Measurements from ENCODE around the gene PGS1.
"Not testable (repeated sequence)": the region's sequence is repeated elsewhere in the genome, so short reads cannot be mapped to it uniquely, and the experiment has no call there.

PGS1 gene, protein sequence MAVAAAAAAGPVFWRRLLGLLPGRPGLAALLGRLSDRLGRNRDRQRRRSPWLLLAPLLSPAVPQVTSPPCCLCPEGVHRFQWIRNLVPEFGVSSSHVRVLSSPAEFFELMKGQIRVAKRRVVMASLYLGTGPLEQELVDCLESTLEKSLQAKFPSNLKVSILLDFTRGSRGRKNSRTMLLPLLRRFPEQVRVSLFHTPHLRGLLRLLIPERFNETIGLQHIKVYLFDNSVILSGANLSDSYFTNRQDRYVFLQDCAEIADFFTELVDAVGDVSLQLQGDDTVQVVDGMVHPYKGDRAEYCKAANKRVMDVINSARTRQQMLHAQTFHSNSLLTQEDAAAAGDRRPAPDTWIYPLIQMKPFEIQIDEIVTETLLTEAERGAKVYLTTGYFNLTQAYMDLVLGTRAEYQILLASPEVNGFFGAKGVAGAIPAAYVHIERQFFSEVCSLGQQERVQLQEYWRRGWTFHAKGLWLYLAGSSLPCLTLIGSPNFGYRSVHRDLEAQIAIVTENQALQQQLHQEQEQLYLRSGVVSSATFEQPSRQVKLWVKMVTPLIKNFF

DNA sequence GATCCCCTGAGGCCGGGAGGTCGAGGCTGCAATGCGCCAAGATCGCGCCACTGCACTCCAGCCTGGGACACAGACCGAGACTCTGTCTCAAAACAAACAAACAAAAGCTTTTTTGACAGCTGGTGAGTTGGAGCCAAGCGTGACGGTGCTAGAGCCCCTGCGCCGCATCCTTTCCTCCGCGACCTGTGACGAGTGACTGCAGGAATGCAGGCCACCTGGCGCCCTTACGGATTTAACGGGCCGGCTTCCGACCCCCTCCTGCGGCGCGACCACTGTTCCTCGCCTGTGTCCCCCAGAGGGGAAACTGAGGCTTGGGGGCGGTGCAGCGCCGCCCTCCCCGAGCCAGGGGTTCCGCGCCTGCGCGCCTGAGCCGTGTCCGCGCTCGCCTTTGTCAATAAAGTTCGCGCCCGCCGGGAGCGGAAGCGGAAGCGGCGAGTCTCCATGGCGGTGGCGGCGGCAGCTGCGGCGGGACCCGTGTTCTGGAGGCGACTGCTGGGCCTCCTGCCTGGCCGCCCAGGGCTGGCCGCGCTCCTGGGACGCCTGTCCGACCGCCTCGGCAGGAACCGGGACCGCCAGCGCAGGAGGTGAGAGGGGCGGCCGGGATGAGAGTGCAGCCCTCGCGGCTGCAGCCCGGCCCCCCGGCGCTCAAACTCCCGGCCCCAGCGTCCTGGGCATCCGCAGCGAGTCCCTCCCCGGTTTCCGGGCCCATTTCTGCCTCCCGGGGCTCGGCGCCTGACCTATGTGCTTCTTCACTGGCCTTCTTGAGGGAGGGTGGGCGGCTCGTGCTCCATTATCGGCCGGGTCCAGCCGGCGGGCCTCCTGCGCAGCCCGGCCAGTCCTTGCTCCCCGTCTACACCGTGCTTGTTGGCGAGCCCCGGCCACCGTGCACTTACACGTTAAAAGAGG is at the start of gene PGS1:
Gene PGS1, plus strand, starts transcription at position 425 of the 906 bp plus-strand sequence. Its CDS starts 17 bp downstream, at position 442.
- DNase-seq (ENCODE audit: low read depth in 2 of 2): peak; percentile 75 to 77

GRCh38 chr17:78329263-78330059 is 49.0 kb upstream of the PGS1 start:
- DNase-seq (ENCODE audit: low read depth in 2 of 2): no peak

DNA sequence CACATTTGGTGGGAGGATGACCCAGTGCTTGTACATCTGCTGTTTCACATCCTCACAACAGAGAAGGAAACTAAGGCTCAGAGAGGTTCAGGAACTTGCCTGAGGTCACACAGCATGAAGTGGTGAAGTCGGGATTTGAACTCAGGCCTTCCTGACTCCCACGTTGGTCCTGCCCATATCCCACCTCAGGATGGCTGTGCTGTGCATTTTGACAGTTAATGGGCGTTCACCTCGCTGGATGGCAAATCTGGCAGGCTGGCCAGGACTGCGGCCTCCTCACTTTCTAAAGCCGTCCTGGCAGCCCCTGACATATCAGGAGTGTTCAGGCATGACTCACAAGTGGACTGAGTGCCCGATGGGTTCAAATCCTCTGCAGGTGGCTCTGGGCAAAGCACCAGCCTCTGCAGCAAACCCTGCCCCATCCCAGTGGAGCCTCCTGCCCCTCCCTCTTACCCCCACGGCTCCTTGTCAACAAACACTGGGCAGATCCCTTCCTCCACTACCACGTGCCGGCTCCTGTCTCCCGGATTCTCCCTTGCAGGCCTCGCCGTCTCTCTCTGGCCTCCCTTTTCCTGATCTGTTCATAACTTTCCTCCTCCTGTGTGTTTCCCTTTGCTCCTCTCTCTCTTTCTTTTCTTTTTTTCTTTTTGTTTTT is 47.8 kb upstream of the PGS1 start:
- no peak for DNase-seq (ENCODE audit: low read depth in 2 of 2)

DNA sequence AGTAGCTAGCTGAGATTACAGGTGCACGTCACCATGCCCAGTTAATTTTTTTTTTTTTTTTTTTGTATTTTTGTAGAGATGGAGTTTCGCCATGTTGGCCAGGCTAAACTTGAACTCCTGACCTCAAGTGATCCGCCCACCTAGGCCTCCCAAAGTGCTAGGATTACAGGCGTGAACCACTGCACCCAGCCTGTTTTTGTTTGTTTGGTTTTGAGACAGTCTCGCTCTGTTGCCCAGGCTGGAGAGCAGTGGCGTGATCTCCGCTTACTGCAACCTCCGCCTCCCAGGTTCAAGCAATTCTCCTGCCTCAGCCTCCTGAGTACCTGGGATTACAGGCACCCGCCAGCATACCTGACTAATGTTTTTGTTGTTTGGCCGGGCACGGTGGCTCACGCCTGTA is 47.1 kb upstream of the PGS1 start:
- not testable (repeated sequence) for DNase-seq (ENCODE audit: low read depth in 2 of 2)

DNA sequence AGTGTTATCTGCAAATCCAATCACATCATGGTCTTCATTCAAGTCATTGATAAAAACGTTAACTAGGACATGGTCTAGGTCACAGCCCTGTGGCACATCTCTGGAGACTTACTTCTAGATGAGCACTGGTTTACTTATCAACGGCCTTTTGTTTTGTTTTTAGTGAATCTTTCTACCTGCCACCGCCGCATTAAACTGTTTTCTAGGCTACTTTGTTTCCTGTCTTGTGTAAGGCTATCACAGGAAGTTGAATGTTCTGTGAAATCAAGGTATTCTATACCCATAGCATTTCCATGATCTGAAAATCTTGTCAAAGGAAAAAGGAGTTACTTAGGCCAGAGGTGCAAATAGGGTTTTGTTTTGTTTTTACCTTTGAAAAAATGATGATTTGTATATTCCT is 45.5 kb upstream of the PGS1 start:
- no peak for DNase-seq (ENCODE audit: low read depth in 2 of 2)

DNA sequence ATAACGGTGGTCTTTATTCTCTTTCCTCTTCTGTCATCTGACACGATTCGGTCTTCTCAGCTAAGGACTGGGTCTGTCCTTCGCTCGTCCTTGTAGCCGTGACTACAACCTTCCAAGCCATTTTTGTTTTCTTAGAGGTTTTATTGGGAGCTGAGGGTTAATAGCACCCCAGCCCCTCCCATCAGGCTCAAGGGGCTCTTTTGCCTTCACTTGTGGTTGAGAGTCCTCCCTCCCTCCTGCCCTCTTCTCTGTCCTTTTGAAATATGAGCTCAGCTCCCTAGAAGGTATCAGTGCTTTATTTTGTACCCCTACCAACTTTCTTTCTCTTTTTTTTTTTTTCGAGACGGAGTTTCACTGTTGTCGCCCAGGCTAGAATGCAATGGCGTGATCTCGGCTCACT is 43.2 kb upstream of the PGS1 start:
- DNase-seq (ENCODE audit: low read depth in 2 of 2): no peak

- DNase-seq (ENCODE audit: low read depth in 2 of 2): no peak
Observed at GRCh38 chr17:78337244-78338109, 41.0 kb upstream of the PGS1 start.

DNA sequence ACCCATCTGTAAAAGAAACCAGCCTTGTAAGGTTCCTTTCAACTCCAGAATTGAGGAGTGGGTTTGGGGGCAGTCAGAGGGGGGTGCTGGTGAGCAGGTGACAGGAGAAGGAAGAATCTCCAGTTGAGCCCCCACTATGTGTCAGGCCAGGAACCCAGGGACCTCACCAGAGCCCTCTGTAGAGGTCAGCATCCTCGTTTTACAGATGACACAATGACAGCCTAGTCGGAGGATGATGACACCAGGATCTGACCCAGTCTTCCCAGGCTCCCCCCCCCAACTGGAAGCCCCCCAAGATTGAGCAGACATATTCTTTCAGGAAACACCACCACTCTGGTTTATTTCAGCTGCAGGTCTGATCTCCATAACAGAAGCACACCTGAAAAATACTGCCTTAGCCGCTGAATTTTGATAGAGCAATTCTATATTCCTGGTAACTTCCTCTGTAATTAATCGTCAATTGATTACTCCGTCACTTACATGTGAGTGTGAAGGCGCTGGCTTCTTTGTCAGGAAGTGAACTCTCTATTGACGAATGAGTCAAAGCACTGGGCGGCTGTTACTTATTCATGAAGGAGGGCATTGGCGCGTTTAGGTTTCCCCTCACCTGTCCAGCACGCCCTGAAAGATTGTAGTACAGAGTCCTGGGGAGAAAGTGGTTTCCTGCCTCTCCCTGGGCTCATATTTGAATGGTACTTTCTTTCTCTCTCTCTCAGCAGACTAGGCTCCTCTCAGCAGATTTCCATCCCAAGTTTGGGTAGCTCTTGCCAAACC is 39.8 kb upstream of the PGS1 start:
- no peak for DNase-seq (ENCODE audit: low read depth in 2 of 2)

- no peak for DNase-seq (ENCODE audit: low read depth in 2 of 2)
Observed at GRCh38 chr17:78340183-78340955, 38.1 kb upstream of the PGS1 start.

GRCh38 chr17:78341559-78342448 is 36.6 kb upstream of the PGS1 start:
- no peak for DNase-seq (ENCODE audit: low read depth in 2 of 2)

DNA sequence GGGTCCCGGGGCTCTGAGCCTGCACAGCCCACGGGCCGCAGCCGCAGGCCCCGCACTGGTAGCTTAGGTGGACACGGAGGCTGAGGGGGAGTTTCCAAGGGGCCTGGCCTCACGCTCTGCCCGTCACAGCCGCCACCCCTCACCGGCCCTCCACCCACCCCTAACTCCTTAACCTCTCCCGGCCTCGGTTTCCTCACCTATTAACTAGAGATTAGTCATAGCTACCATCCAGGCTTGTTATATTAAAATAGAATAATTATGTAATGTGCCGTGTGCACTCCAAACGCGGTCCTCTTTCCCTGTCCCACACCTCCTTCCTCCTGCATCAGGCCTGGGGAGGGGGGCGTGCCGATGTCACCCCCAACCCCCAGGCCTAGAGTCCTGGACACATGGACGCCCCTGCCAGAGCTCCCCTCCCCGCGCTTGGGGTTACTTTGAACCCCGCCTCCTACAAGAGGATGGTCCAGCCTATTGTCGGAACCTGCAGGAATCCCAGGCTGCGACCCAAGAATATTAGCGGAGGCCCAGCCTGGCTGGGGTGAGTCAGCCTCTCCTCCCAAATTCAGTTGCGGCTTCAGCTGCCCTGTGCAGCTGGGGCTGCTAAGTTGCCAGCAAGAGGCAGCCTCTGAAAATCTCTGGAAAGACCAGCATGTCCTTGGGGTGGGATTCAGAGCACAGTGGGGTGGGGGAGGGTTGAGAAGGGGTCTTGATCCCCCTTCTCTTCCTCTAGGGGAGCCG is 35.8 kb upstream of the PGS1 start:
- no peak for DNase-seq (ENCODE audit: low read depth in 2 of 2)

- no peak for DNase-seq (ENCODE audit: low read depth in 2 of 2)
Observed at GRCh38 chr17:78343187-78343542, 35.3 kb upstream of the PGS1 start.

GRCh38 chr17:78343543-78344201 is 34.8 kb upstream of the PGS1 start:
- DNase-seq (ENCODE audit: low read depth in 2 of 2): peak in 1 of 2 donors; percentile 57

GRCh38 chr17:78344666-78345065 is 33.8 kb upstream of the PGS1 start:
- no peak for DNase-seq (ENCODE audit: low read depth in 2 of 2)

DNA sequence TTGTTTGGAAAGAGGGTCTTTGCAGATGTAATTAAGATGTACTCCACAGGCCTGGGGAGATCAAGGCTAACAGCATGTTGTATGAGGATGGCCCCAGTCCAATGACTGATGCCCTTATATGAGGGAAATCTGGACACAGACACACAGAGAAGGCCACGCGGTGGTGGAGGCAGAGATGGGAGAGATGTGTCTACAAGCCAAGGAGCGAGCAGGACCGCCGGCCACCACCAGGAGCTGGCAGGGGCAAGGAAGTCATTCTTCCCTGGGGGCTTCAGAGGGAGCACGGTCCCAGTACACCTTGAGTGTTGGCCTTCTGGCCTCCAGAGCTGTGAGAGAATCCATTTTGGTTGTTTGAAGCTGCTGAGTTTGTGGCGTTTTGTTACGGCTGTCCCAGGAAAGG is 33.3 kb upstream of the PGS1 start:
- no peak for DNase-seq (ENCODE audit: low read depth in 2 of 2)

DNA sequence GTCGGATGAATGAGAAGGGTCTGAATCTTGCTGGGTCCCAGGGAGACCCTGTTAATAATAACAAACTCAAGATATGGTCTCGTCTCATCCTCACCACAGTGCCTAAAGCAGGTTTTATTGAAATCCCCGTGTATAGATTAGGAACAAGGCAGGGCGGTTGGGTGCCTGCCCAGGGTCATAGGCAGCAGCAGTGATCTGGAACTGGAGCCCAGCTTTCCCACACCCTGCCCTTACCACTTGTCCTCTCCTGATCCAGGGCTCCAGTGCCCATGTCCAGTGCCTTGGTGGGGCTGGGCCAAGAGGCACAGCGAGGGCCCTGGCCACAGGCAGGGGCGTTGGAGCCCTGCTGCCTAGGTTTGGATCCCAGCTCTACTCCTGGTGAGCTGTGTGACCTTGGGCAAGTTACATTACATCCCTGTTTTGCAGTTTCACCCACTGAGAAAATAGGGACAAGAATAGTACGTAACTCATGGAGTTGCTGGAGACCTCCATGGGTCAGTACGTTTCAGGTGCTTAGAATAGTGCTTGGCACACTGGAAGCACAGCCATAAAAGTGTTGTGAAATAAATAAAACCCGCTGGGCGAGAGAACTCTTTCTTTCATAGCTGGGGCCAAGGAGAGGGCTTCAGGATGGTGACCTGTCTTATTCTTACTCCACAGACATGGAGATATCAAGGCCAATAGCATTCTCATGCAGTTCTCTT is 32.5 kb upstream of the PGS1 start:
- DNase-seq (ENCODE audit: low read depth in 2 of 2): no peak
